ENCODE measurements around the gene LMNTD1. TPM values are rescaled to one million over a fixed set of nuclear protein-coding genes. Genes with fewer than 3 reads are reported as not detected.

The LMNTD1 gene
- total RNA-seq, 1 donor from 2014 or later = not detected

DNA sequence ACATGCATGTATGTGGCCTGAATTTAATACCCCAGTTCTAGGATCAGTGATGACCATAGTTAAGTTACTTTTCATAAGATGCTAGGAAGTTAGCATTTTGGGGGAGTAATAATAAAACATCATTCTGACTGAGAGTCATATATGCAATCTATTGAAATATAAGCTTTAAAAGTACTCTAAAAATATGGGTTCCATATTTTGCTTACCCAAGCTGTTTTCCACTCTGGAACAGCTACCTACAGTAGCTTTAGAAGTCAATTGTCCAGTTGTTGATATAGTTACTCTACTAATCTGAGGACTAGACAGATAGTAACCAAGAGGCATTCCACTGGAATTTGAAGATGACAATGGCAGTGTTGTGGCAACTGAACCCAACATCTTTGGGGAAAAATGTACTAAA lies 4.0 kb downstream of the LMNTD1 start:
- H4K20me1 ChIP-seq (ENCODE audit: insufficient read depth, low read length) = no peaks in the 10 kb centered on the region
- no peak for DNase-seq (ENCODE audit: low read depth)
- no peaks in the 10 kb centered on the region for H3K36me3 ChIP-seq (ENCODE audit: insufficient read depth, low read length)
- Mint-ChIP-seq H3K27me3 (ENCODE audit: low read depth, unreplicated experiment) (no peaks in the 10 kb centered on the region), H3K4me1 (ENCODE audit: low read depth, unreplicated experiment) (no peaks in the 10 kb centered on the region), H3K4me3 (ENCODE audit: unreplicated experiment) (no peak overlapping the region), H3K36me3 (ENCODE audit: low read depth, unreplicated experiment) (no peaks in the 10 kb centered on the region), H3K27ac (ENCODE audit: unreplicated experiment) (no peak overlapping the region), H3K9me3 (ENCODE audit: unreplicated experiment) (peaks cover 2% of the 10 kb centered on the region)
- no peak overlapping the region for H3K4me2 ChIP-seq (ENCODE audit: low read length)
- H3K4me1 ChIP-seq (ENCODE audit: insufficient read depth, low read length) = peaks cover 7% of the 10 kb centered on the region
- H3K4me3 ChIP-seq (ENCODE audit: insufficient read depth, low read depth, low read length) = no peak overlapping the region
- no peak overlapping the region for H3K27ac ChIP-seq (ENCODE audit: low read depth, low read length)
- no peak overlapping the region for H2AFZ ChIP-seq (ENCODE audit: low read depth, low read length)
- no peaks in the 10 kb centered on the region for H3K79me2 ChIP-seq (ENCODE audit: insufficient read depth, low read length)
- TF ChIP-seq EZH2 (IDR thresholded peaks at IDR 0.05; ENCODE audit: insufficient read depth, low read length) = no peak
- TF ChIP-seq, protein P1, sequence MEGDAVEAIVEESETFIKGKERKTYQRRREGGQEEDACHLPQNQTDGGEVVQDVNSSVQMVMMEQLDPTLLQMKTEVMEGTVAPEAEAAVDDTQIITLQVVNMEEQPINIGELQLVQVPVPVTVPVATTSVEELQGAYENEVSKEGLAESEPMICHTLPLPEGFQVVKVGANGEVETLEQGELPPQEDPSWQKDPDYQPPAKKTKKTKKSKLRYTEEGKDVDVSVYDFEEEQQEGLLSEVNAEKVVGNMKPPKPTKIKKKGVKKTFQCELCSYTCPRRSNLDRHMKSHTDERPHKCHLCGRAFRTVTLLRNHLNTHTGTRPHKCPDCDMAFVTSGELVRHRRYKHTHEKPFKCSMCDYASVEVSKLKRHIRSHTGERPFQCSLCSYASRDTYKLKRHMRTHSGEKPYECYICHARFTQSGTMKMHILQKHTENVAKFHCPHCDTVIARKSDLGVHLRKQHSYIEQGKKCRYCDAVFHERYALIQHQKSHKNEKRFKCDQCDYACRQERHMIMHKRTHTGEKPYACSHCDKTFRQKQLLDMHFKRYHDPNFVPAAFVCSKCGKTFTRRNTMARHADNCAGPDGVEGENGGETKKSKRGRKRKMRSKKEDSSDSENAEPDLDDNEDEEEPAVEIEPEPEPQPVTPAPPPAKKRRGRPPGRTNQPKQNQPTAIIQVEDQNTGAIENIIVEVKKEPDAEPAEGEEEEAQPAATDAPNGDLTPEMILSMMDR (IDR thresholded peaks at IDR 0.05; ENCODE audit: insufficient read depth, low read depth, low read length) = no peak
- H3K9ac ChIP-seq (ENCODE audit: low read length) = no peak overlapping the region
- H3K9me3 ChIP-seq (ENCODE audit: insufficient read depth, low read depth, low read length) = no peaks in the 10 kb centered on the region
- FAIRE-seq = no peak
- no peaks in the 10 kb centered on the region for H3K27me3 ChIP-seq (ENCODE audit: insufficient read depth, low read length)

DNA sequence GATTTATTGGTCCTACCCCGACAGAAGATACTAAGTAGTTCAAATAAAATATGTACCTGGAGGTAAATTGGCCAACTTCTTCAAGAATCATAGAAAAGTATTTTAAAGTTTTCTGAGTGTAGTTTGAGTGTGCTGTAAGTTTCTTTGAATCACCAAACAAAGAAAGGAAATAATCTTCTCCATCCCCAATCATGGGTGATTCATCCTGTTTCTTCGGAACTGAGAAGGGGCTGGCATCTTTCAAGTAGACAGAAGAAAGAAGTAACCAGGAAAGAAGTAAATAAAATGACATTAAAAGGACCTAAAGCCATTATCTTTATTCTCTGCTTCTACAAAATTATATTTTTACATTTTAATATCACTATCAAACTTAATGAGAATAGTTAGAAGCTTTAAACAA lies 6.8 kb downstream of the LMNTD1 start:
- H3K4me1 ChIP-seq (ENCODE audit: insufficient read depth, low read length) = no peaks in the 10 kb centered on the region
- H3K9me3 ChIP-seq (ENCODE audit: insufficient read depth, low read depth, low read length) = no peaks in the 10 kb centered on the region
- Mint-ChIP-seq H3K36me3 (ENCODE audit: low read depth, unreplicated experiment) (no peaks in the 10 kb centered on the region), H3K27ac (ENCODE audit: unreplicated experiment) (no peak overlapping the region), H3K4me1 (ENCODE audit: low read depth, unreplicated experiment) (no peaks in the 10 kb centered on the region), H3K9me3 (ENCODE audit: unreplicated experiment) (peaks cover 2% of the 10 kb centered on the region), H3K27me3 (ENCODE audit: low read depth, unreplicated experiment) (no peaks in the 10 kb centered on the region), H3K4me3 (ENCODE audit: unreplicated experiment) (no peak overlapping the region)
- H3K4me2 ChIP-seq (ENCODE audit: low read length) = no peak overlapping the region
- H3K27me3 ChIP-seq (ENCODE audit: insufficient read depth, low read length) = no peaks in the 10 kb centered on the region
- H3K4me3 ChIP-seq (ENCODE audit: insufficient read depth, low read depth, low read length) = no peak overlapping the region
- TF ChIP-seq, protein P1 (IDR thresholded peaks at IDR 0.05; ENCODE audit: insufficient read depth, low read depth, low read length) = no peak
- no peak for TF ChIP-seq EZH2 (IDR thresholded peaks at IDR 0.05; ENCODE audit: insufficient read depth, low read length)
- H3K27ac ChIP-seq (ENCODE audit: low read depth, low read length) = no peak overlapping the region
- no peaks in the 10 kb centered on the region for H3K79me2 ChIP-seq (ENCODE audit: insufficient read depth, low read length)
- FAIRE-seq = no peak
- H3K9ac ChIP-seq (ENCODE audit: low read length) = no peak overlapping the region
- H4K20me1 ChIP-seq (ENCODE audit: insufficient read depth, low read length) = no peaks in the 10 kb centered on the region
- no peak for DNase-seq (ENCODE audit: low read depth)
- H2AFZ ChIP-seq (ENCODE audit: low read depth, low read length) = no peak overlapping the region
- no peaks in the 10 kb centered on the region for H3K36me3 ChIP-seq (ENCODE audit: insufficient read depth, low read length)

DNA sequence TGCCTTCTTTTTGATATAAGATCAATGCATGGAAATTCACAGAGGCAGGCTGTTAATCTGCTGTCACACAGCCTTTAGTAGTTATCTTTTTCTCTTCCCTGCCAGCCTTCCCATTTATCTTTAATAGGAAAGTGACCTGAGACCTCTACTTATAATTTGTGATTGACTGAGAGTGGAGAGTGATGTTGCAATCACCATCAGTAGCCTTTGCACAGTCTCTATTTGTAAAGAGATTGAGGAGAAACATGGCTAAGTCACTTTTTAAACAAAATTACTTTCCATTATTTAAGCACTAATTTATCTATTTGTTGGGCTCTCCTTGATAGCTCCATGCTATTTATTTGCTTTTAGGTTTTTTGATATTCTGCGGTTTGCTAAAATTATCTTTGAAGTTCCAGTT lies 19.9 kb downstream of the LMNTD1 start:
- no peak for DNase-seq (ENCODE audit: low read depth)
- H3K36me3 ChIP-seq (ENCODE audit: insufficient read depth, low read length) = no peaks in the 10 kb centered on the region
- H3K4me3 ChIP-seq (ENCODE audit: insufficient read depth, low read depth, low read length) = no peak overlapping the region
- no peak for FAIRE-seq
- no peak overlapping the region for H3K27ac Mint-ChIP-seq (ENCODE audit: unreplicated experiment)
- H3K4me3 Mint-ChIP-seq (ENCODE audit: unreplicated experiment) = no peak overlapping the region
- H3K9me3 ChIP-seq (ENCODE audit: insufficient read depth, low read depth, low read length) = no peaks in the 10 kb centered on the region
- H3K9ac ChIP-seq (ENCODE audit: low read length) = no peak overlapping the region
- H3K79me2 ChIP-seq (ENCODE audit: insufficient read depth, low read length) = no peaks in the 10 kb centered on the region
- H3K27me3 ChIP-seq (ENCODE audit: insufficient read depth, low read length) = no peaks in the 10 kb centered on the region
- H3K4me1 Mint-ChIP-seq (ENCODE audit: low read depth, unreplicated experiment) = no peaks in the 10 kb centered on the region
- no peak overlapping the region for H3K4me2 ChIP-seq (ENCODE audit: low read length)
- no peaks in the 10 kb centered on the region for H3K27me3 Mint-ChIP-seq (ENCODE audit: low read depth, unreplicated experiment)
- TF ChIP-seq, protein P1 (IDR thresholded peaks at IDR 0.05; ENCODE audit: insufficient read depth, low read depth, low read length) = no peak
- no peak for TF ChIP-seq EZH2 (IDR thresholded peaks at IDR 0.05; ENCODE audit: insufficient read depth, low read length)
- H4K20me1 ChIP-seq (ENCODE audit: insufficient read depth, low read length) = no peaks in the 10 kb centered on the region
- peaks cover 5% of the 10 kb centered on the region for H3K9me3 Mint-ChIP-seq (ENCODE audit: unreplicated experiment)
- H3K36me3 Mint-ChIP-seq (ENCODE audit: low read depth, unreplicated experiment) = no peaks in the 10 kb centered on the region
- no peaks in the 10 kb centered on the region for H3K4me1 ChIP-seq (ENCODE audit: insufficient read depth, low read length)
- no peak overlapping the region for H3K27ac ChIP-seq (ENCODE audit: low read depth, low read length)
- no peak overlapping the region for H2AFZ ChIP-seq (ENCODE audit: low read depth, low read length)
